GM18951 (cell line): ENCODE results near the gene CLCF1.
A peak's percentile ranks its signal among the peaks of the same experiment; 100 is the strongest.

Experiments
- POLR2A ChIP-seq: IDR thresholded peaks from 4 replicates; pipeline ENCODE4 v1.6.1; 2011; ENCODE audit warnings: mild to moderate bottlenecking; ENCODE audit not compliant: insufficient read length, insufficient read depth; ENCODE audit errors: extremely low read depth
- in situ Hi-C: fragments of 300-500 bp; cut with MboI; formaldehyde crosslinking; loops from one replicate; pipeline ENCODE4 v1.12.0; 2022; ENCODE audit warnings: low sequenced_read_pairs, mixed read lengths, inconsistent platforms; ENCODE audit not compliant: unreplicated experiment

The CLCF1 gene

GRCh38 chr11:67381244-67381972 is 8.0 kb upstream of the CLCF1 start:
- no peak for TF ChIP-seq POLR2A
- in situ Hi-C loops = loop anchor here (10.0 kb wide), 1 partner anchor 117 kb away; the partner anchor contains the start of gene GRK2

GRCh38 chr11:67379061-67380058 is 6.0 kb upstream of the CLCF1 start:
- in situ Hi-C loops = loop anchor here (10.0 kb wide), 1 partner anchor 115 kb away; the partner anchor contains the start of gene GRK2
- no peak for TF ChIP-seq POLR2A

GRCh38 chr11:67378544-67378943 is 5.1 kb upstream of the CLCF1 start:
- TF ChIP-seq POLR2A = no peak
- in situ Hi-C loops = no loop called here

- in situ Hi-C loops = no loop called here
- no peak for TF ChIP-seq POLR2A
Observed at GRCh38 chr11:67376873-67377808, 3.7 kb upstream of the CLCF1 start.

- in situ Hi-C loops = no loop called here
- TF ChIP-seq POLR2A = no peak
Observed at GRCh38 chr11:67376063-67376820, 2.8 kb upstream of the CLCF1 start.

GRCh38 chr11:67375320-67376055 is 2.1 kb upstream of the CLCF1 start:
- in situ Hi-C loops = no loop called here
- no peak for TF ChIP-seq POLR2A

GRCh38 chr11:67374571-67375281 is 1.3 kb upstream of the CLCF1 start:
- no peak for TF ChIP-seq POLR2A

GRCh38 chr11:67373648-67374570 is 511 bp upstream of the CLCF1 start:
- TF ChIP-seq POLR2A = peak; percentile 26
- in situ Hi-C loops = no loop called here

More at GRCh38 chr11:67374571-67375281, 1.3 kb upstream of the CLCF1 start:
- in situ Hi-C loops = no loop called here

GRCh38 chr11:67372321-67372992 is 941 bp downstream of the CLCF1 start:
- no peak for TF ChIP-seq POLR2A
- in situ Hi-C loops = no loop called here

GRCh38 chr11:67371911-67372320 is 1.5 kb downstream of the CLCF1 start:
- in situ Hi-C loops = no loop called here
- no peak for TF ChIP-seq POLR2A
